Stimulated activated CD8-positive, alpha-beta memory T cell treated with anti-CD3 and anti-CD28 coated beads, Interleukin-4, amount 100 ng/mL, for 48 hours (primary cell): ENCODE measurements around the gene SGSM2.
A peak's percentile ranks its signal among the peaks of the same experiment; 100 is the strongest.

Experiments used
- DNase-seq: peaks from one replicate; pipeline ENCODE4 v3.0.0-alpha.2; 2020

Gene SGSM2

DNA sequence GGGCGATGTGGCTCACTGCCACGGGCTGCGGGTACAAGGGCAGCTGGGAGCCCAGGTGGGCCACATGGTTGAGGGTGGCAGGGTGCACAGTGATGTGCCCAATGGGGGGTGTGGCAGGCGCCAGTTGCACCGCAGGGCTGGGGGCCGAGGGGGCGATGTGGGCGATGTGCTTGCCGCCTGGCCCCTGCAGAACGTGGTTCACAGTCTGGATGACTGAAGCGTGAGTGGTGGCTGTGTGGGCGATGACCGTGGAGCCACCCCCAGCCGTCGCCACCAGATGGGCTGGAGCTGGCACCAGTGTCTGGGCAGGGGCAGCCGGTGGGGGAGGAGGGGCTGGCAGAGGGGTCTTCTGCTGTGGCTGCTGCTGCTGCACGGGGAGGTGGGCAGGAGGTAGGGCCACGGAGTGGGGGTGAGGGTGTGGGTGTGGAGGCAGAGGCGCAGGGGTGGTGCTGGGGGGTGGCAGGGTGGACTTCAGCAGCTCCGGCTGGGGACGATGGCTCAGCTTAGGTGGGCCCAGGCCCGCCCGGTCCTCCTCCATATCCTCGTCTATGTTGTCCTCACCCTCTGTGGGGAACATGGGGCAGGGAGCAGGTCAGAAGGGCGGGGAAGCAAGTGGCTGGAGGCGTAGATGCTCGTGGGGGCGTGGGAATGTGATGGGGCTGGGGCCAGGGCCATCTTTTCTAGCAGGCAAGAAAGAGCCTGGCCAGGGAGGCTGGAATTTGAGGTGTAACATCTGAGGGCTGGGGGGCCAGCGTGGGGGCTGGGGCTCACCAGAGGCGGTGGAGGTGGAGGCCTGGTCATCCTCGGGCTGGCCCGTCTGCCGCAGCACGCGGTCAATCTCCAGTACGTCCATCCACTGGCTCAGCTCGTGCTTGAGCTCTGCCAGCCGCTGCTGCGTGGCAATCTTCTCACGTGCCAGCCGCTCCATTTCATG is 50.1 kb downstream of the SGSM2 start:
- no peak for DNase-seq

DNA sequence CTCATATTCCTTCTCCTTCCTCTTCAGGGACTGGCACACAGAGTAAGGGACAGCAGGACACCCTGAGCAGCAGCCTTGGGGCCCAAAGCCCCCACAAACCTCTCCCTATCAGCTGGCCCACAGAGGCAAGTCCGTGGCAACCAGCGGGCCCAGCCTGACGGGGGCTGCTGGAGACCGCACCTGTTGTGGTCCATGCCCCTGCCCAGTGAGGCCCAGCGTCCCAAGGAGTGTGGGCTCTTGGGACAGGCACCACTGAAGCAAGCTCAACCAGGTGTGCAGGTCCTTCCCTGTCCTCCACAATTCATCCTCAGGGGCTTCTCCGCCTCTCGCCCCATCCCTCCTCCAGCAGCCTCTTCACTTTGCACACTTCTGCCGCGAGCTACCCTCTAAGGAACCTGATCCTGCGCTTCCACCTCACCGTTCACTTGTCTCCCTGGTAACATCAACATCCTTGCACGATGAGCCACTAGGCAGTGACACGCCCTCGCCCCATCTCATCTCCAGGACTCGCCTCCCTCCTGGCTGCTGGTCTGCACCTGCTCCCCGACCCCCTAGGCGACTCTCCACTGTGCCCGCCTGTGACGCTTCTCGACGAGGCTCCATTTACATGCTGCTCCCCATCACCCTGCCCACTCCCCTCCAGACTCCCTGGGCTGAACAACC is 50.9 kb downstream of the SGSM2 start:
- DNase-seq: no peak

- DNase-seq: no peak
Measured at GRCh38 chr17:2388683-2389055, 51.4 kb downstream of the SGSM2 start.

DNA sequence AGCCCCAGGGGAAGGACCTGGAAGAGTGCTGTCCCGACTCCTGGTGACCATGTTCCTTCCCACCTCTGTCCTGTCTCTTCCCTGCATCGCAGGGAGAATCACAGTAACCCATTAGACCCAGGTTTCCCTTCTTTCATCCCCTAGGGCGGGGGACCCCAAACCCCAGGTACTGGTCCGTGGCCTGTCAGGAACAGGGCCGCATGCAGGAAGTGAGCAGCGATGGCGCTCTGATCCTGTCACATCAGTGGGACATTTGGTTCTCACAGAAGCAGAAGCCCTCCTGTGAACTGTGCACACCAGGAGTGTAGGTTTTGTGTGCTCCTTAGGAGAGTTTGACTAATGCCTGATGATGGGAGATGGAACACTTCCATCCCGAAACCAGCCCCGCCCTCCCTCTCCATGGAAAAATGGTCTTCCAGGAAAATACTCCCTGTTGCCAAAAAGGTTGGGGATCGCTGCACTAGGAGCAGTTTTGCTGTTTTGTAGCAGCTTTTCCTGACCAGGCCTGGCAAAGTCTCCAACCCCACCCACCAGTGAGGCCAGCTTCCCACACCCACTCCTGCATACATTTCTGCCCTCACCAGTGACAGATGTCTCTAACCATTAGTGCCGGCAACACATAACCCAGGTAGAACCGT is 53.0 kb downstream of the SGSM2 start:
- DNase-seq: no peak

DNA sequence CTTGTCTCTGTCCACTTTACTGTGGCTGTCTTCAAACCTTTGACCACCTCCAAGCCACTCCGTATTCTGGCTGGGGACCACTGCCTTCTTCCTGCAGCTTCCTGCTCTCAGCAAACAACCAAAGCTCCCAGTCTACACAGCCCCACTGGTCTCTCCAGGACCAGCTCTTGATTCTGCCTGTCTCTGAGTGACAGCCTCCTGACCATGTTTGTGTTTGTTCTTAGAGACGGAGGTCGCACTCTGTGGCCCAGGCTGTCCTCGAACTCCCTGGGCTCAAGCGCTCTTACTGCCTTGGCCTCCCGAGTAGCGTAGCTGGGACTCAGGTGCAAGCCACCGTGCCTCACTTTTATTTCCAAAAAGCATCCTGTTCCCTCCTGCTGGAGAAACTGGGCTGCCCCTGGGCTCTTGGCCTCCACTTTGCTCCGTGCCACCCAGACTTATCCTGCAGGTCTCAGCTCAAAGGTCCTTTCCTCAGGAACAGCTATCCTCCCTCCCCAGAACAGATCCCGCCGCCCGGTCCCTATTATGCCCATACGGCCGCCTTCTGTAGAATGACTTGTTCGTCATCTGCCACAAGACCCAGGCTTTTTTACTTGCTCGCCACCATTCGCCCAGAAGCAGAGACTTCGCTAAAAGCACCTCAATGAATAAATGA is 54.4 kb downstream of the SGSM2 start:
- DNase-seq: no peak

DNA sequence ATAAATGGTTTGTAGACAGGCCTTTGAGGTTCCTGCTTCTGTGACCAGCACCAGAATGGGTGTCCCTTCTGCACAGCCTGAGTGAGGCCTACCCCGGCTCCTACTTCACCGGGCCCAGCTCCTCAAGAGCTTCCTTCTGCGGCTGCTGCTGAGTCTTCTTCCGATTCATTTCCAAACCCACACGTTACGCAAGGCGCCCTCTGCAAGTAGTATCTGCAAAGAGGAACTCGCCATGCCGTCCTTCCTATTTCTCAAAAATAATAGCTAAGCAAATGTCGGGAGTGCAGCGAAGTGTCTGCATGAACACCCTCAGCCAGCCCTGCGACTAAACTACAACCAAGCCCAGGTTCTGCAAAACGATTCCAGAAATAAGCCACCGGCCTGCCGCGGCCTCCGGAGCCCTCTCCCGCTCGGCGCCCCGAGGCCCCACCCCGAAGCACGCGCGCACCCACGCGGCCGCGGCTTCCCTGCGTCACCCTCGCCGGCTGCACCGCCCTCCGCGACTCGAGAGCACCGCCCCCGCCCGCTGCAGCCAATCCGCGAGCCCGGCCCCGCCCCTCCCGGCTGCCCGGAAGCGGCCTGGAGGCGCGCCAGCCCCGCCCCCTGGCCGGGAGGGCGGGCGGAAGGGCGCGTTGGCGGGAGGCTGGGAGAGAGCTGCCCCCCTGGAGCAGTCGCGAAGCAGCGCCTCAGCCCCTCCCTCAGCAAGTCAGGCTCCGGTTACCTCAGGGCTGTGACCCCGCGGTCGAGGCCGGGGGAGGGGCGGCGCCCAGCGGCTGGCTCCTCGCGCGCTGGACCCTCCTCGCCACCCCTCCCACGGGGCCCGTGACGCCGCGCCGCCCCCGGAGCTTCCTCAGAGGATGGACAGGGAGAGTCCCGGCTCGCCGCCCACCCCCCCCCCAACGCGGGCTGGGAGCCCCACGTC is 55.2 kb downstream of the SGSM2 start:
- peak; percentile 99 for DNase-seq

- peak; percentile 90 for DNase-seq
Measured at GRCh38 chr17:2393174-2393953, 56.1 kb downstream of the SGSM2 start.

DNA sequence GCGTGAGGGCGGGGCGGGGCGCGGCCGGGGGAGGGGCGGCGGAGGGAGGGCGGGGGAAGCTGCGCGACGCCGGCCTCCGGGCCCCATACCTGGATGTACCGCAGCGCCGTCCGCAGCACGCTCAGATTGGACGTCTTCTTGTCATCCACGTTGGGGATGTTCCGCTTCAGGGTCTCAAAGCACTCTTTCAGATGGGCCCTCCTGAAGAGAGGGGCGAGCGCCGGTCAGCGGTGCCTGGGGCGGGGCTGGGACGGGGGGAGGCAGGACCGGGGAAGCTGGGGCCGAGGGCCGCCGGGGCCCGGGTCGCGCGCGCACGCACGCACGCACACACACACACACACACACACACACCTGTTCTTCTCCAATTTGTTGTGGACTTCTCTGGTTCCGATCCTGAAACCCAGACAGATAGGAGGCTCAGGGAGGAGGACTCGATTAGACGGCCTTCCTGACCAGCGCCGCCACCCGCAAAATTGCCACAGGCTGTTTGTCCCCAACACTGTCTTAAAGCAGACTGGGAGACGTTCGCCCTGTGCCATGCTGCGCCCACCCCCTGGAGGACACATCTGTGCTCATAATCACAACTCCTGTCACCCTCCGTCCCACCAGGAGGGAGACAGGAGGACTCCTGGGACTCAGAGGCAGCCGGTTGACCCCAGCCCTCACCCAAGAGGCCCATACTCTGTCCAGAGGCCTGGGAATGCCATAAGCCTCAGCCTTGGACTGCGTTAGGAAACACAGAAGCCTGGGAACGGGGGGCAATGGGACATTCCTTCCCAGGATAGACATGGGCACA is 56.9 kb downstream of the SGSM2 start:
- no peak for DNase-seq

DNA sequence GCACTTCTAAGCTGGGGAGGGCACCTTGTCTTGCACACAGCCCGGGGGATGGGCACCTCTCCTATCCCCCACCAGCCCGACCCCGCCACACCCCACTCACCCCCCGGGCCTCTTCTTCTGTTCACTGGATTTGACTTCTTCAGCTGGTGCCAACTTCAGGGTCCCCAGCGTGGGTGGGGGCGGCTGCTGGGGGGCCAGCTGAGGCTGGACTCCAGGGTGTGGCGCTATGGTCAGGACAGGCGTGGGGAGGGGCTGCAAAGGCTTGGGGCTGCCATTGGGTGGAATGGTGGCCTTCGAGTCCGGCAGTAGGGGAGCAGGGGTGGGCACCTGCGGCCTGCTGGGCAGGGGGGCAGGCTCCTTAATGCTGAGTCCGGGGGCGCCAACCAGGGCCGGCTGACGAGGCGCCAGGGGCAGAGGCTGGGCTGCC is 57.5 kb downstream of the SGSM2 start:
- DNase-seq: no peak

DNA sequence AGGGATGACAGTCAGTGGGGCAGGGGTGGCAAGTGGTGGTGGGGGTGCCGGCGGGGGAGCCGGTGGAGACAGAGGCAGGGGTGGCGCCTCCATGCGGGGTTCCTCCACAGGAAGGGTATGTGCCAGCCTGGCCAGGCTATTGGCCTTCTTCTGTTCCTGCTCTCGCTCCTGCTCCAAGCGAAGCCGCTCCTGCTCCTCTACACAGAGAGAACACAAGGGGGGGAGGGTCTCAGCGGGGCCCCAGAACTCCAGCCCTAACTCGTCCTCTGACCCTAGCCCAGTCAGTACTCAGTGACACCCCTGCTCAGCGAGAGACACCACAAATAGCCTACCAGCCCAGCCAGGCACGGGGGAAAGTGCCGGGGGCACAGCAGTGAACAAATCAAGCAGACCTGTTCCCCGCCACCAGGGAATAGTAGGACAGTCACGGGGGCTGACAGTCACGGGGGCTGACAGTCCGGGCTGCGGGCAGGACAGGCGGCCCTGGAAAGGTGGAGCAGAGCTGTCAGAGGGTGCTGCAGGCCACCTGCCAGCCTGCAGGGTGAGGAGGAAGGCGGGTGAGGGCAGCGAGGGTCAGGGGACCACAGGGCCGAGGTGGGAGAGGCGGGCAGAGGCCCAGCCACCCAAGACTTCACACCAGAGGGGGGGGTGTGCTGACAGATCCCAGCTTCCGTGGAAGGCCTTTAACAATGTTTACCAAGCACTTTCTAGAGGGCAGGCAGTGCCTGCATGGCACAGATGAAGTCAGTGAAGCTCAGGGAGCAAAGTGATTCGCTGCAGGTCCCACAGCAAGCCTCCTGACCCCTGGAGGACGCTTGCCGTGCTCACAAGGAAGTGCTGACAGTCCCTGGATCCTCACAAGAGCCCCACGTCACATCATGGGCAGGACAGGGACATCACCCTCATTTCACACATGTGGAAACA is 58.2 kb downstream of the SGSM2 start:
- DNase-seq: no peak

DNA sequence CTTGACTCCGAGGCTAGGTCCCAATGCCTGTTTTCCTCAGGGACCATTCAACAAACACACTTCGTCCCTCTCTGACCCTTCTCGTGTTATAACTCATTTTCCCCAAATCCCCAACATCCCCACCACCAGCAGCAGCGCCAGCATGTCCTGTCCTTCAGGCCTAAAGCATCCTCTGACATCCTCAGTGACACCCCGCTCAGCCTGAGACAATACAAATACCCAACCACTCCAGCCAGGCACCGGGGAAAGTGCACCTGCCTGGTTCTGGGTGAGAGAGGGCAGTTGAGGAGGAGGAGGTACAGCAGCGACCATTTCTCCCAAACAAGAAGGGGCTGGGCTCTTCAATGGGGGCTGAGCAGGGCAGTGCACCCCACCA is 58.9 kb downstream of the SGSM2 start:
- DNase-seq: no peak

GRCh38 chr17:2396568-2397246 is 59.4 kb downstream of the SGSM2 start:
- DNase-seq: peak; percentile 70

- no peak for DNase-seq
Measured at GRCh38 chr17:2397247-2398171, 60.2 kb downstream of the SGSM2 start.

GRCh38 chr17:2398182-2398581 is 60.9 kb downstream of the SGSM2 start:
- DNase-seq: no peak

DNA sequence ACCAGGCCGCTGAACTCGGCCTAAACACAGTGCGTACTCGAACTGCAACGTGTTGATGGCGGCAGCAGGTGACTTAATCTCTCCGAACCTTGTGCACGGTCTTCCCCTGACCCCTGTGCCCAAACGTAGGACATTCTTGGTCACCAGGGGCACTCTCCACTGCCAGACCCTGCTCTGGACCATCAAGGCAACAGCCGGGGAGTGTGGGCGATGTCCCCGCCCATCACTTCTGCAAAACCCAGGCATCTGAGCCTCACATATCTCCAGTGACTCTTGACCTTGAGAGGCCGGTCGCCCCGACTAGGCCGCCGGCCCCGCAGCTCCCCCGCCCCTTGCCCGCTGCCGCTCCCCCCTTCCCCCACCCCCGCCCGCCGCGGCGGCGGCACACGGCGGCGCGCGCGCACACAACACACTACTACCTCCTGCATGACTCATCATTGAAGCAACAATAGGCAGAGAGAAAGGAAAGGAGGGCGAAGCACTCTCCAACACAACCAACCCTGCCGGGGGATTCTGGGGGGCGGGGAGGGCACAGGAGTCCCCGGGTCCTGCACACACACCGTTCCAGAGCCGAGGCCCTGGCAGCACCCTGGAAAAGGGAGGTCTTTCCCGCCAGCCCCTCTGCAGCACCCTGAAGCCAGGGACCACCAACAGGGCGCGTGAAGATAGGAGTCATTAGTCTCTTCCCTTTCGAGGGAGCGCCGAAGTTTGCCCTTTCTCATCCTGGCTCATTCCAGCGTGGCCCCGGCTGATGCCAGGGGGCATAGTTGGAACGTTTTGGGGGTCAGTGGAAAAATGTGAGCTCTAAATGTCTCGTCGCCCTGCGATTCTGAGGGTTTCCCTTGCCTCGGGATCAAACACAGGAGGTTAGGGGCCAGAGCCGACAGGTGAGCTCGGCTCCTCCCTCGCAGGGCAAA is 61.6 kb downstream of the SGSM2 start:
- DNase-seq: peak; percentile 66
